HG03565 (cell line): Measurements from ENCODE around the gene TBC1D2.
A peak's percentile ranks its signal among the peaks of the same experiment; 100 is the strongest.
"Not testable (repeated sequence)": the region's sequence is repeated elsewhere in the genome, so short reads cannot be mapped to it uniquely, and the experiment has no call there.

Source experiments
- ATAC-seq: cut with Tn5 transposase; IDR thresholded peaks from one replicate; pipeline ENCODE4 v1.9.1; 2021; ENCODE audit warnings: mild to moderate bottlenecking, moderate library complexity; ENCODE audit not compliant: unreplicated experiment

Gene TBC1D2

GRCh38 chr9:98174502-98174918, 80.9 kb downstream of the TBC1D2 start:
- not testable (repeated sequence) for ATAC-seq

- no peak for ATAC-seq
These were observed 82.3 kb downstream of the TBC1D2 start for GRCh38 chr9:98173181-98173580.

- no peak for ATAC-seq
These were observed 82.8 kb downstream of the TBC1D2 start for GRCh38 chr9:98172604-98173003.

- ATAC-seq = no peak
These were observed 84.1 kb downstream of the TBC1D2 start for GRCh38 chr9:98171176-98171925.

- ATAC-seq = peak; percentile 99
These were observed 86.4 kb downstream of the TBC1D2 start for GRCh38 chr9:98168941-98169488.

- no peak for ATAC-seq
These were observed 87.2 kb downstream of the TBC1D2 start for GRCh38 chr9:98168153-98168780.

GRCh38 chr9:98164912-98165311, 90.5 kb downstream of the TBC1D2 start:
- ATAC-seq = no peak

GRCh38 chr9:98162613-98163012, 92.8 kb downstream of the TBC1D2 start:
- no peak for ATAC-seq

GRCh38 chr9:98161851-98162250, 93.6 kb downstream of the TBC1D2 start:
- no peak for ATAC-seq

- ATAC-seq = no peak
These were observed 95.7 kb downstream of the TBC1D2 start for GRCh38 chr9:98159790-98160189.

GRCh38 chr9:98159301-98159700, 96.1 kb downstream of the TBC1D2 start:
- ATAC-seq = no peak

GRCh38 chr9:98158071-98158831, 97.2 kb downstream of the TBC1D2 start:
- ATAC-seq = no peak

- no peak for ATAC-seq
These were observed 98.1 kb downstream of the TBC1D2 start for GRCh38 chr9:98157372-98157771.

GRCh38 chr9:98154678-98155077, 100.8 kb downstream of the TBC1D2 start:
- ATAC-seq = no peak

GRCh38 chr9:98152526-98152925, 102.9 kb downstream of the TBC1D2 start:
- no peak for ATAC-seq

- no peak for ATAC-seq
These were observed 104.7 kb downstream of the TBC1D2 start for GRCh38 chr9:98150721-98151120.

GRCh38 chr9:98150164-98150563, 105.3 kb downstream of the TBC1D2 start:
- no peak for ATAC-seq

- ATAC-seq = no peak
These were observed 106.0 kb downstream of the TBC1D2 start for GRCh38 chr9:98149422-98149821.
